WTC11 (cell line): ENCODE data around the gene GALNT13. TPM values are rescaled to one million over a fixed set of nuclear protein-coding genes. Genes with fewer than 3 reads are reported as not detected.

ENCODE experiments used
- ATAC-seq: fragments of 200-7000 bp; cut with Tn5 transposase; 2 replicates; pipeline ENCODE4 v1.10.0; 2021; ENCODE audit warnings: mild to moderate bottlenecking, moderate library complexity
- CTCF ChIA-PET: fragments of 300-600 bp; sonication (Branson Sonifier 250); formaldehyde crosslinking; loops from one replicate; lab custom pipeline; 2021; ENCODE audit warnings: antibody characterized with exemption; lab: Charles Lee
- POLR2A ChIA-PET: fragments of 350-600 bp; sonication (Branson Sonifier 250); formaldehyde crosslinking; loops from one replicate; lab custom pipeline; 2021; ENCODE audit warnings: antibody characterized with exemption; lab: Charles Lee
- DNase-seq: peaks from one replicate; pipeline ENCODE4 v3.0.0; 2021; ENCODE audit warnings: low spot score
- H3K27ac Mint-ChIP-seq: 2 replicates; pipeline ENCODE4 v1.8.0; 2021; ENCODE audit warnings: mixed read lengths
- H3K27me3 Mint-ChIP-seq: 2 replicates; pipeline ENCODE4 v1.8.0; 2021; ENCODE audit warnings: low read depth, mild to moderate bottlenecking, moderate library complexity, mixed read lengths
- H3K36me3 Mint-ChIP-seq: 2 replicates; pipeline ENCODE4 v1.8.0; 2021; ENCODE audit warnings: mixed read lengths
- H3K4me1 Mint-ChIP-seq: 2 replicates; pipeline ENCODE4 v1.8.0; 2022; ENCODE audit warnings: mixed read lengths
- H3K4me3 Mint-ChIP-seq: 2 replicates; pipeline ENCODE4 v1.8.0; 2021; ENCODE audit warnings: mild to moderate bottlenecking, moderate library complexity, mixed read lengths
- H3K9me3 Mint-ChIP-seq: 2 replicates; pipeline ENCODE4 v1.8.0; 2021; ENCODE audit warnings: mixed read lengths
- AFF4 ChIP-seq: sonication (generic); formaldehyde crosslinking; IDR thresholded peaks from 2 replicates; pipeline ENCODE4 v1.8.1; 2023; ENCODE audit warnings: mild to moderate bottlenecking, missing genetic modification reagents, borderline replicate concordance
- CBFB ChIP-seq: sonication (generic); formaldehyde crosslinking; IDR thresholded peaks from 2 replicates; pipeline ENCODE4 v1.8.1; 2022; ENCODE audit warnings: mild to moderate bottlenecking, low read depth, missing genetic modification reagents
- GABPB1 ChIP-seq: sonication (generic); formaldehyde crosslinking; IDR thresholded peaks from 2 replicates; pipeline ENCODE4 v1.8.1; 2023; ENCODE audit warnings: mild to moderate bottlenecking, missing genetic modification reagents
- GRHL2 ChIP-seq: fragments of 250-450 bp; sonication (Bioruptor Pico); IDR thresholded peaks from 2 replicates; pipeline ENCODE4 v1.8.0; 2022; ENCODE audit warnings: mild to moderate bottlenecking, moderate library complexity; ENCODE audit not compliant: insufficient replicate concordance, severe bottlenecking
- IRF2 ChIP-seq: sonication (generic); formaldehyde crosslinking; IDR thresholded peaks from 2 replicates; pipeline ENCODE4 v1.8.0; 2022; ENCODE audit warnings: low read depth, missing genetic modification reagents, borderline replicate concordance
- PRRX2 ChIP-seq: fragments of 250-450 bp; sonication (Bioruptor Pico); IDR thresholded peaks from 2 replicates; pipeline ENCODE4 v1.8.0; 2021; ENCODE audit warnings: mild to moderate bottlenecking
- RORB ChIP-seq: fragments of 250-450 bp; sonication (Bioruptor Pico); IDR thresholded peaks from 2 replicates; pipeline ENCODE4 v1.9.0; 2021; ENCODE audit warnings: mild to moderate bottlenecking
- TEAD4 ChIP-seq: sonication (generic); formaldehyde crosslinking; IDR thresholded peaks from 2 replicates; pipeline ENCODE4 v1.8.0; 2022; ENCODE audit warnings: mild to moderate bottlenecking, missing genetic modification reagents
- ZNF138 ChIP-seq: sonication (generic); formaldehyde crosslinking; conservative IDR thresholded peaks from 2 replicates; pipeline ENCODE4 v1.8.1; 2022; ENCODE audit warnings: mild to moderate bottlenecking, moderate library complexity, missing genetic modification reagents
- ZNF219 ChIP-seq: sonication (generic); formaldehyde crosslinking; IDR thresholded peaks from 2 replicates; pipeline ENCODE4 v1.8.0; 2023; ENCODE audit warnings: missing genetic modification reagents, mild to moderate bottlenecking, borderline replicate concordance
- ZNF317 ChIP-seq: sonication (generic); formaldehyde crosslinking; IDR thresholded peaks from 2 replicates; pipeline ENCODE4 v1.8.1; 2023; ENCODE audit warnings: low read depth, mild to moderate bottlenecking, moderate library complexity, missing genetic modification reagents, borderline replicate concordance
- ZNF423 ChIP-seq: fragments of 250-450 bp; sonication (Bioruptor Pico); IDR thresholded peaks from 2 replicates; pipeline ENCODE4 v2.1.2; 2022; ENCODE audit warnings: mild to moderate bottlenecking, moderate library complexity
- ZNF425 ChIP-seq: fragments of 250-450 bp; sonication (Bioruptor Pico); conservative IDR thresholded peaks from 2 replicates; pipeline ENCODE4 v1.9.0; 2021; ENCODE audit warnings: mild to moderate bottlenecking
- total RNA-seq: library from RNA; stranded (reverse); gene quantifications from 3 replicates; pipeline ENCODE4 v1.2.3, GENCODE V29; 2021
- TF ChIP-seq, protein P1 (sequence below): sonication (generic); formaldehyde crosslinking; IDR thresholded peaks from 2 replicates; pipeline ENCODE4 v1.8.0; 2022; ENCODE audit warnings: missing genetic modification reagents
- TF ChIP-seq, protein P2 (sequence below): sonication (generic); formaldehyde crosslinking; IDR thresholded peaks from 2 replicates; pipeline ENCODE4 v1.8.1; 2023; ENCODE audit warnings: mild to moderate bottlenecking, missing genetic modification reagents, moderate library complexity

The GALNT13 gene
- total RNA-seq, 1 experiment from 2014 or later: 9.9 TPM

DNA sequence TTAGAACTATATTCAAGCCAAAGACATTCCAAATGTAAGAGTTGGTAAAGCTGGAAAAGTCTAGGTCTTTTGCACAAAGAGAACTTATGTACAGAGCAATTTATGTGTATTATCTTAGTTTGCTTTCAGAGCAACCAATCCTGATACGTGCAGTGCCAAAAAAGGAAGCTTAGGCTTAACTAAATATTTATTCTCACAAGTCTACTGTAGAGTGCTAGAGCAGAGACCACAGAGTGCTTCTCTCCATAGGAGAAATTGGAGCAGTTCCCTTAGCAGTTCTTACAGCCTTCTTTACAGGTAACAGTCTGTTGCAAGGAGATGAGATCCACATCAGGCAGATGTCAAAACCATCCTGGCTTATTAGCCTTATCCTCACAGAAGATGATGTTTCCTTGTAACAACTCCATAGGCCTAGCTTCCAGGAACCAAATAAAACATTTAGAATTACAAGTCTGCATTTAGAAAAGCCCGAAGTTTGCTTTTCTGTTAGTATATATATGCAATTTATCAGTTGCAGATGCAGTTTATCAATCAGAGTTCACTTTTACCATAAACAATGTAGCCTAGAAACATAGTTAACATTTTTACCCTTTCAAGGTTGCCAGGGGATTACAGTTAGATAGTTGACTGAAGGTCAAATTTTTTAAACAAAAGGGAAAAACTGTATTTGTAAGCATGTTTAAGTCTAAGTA lies 576.2 kb downstream of the GALNT13 start:
- ATAC-seq (no peak), DNase-seq (no peak)
- no peaks in the 10 kb centered on the region; the same call in 1 of the 2 replicates for H3K4me1 Mint-ChIP-seq
- no peaks in the 10 kb centered on the region for H3K27me3 Mint-ChIP-seq
- ChIA-PET POLR2A (no interaction called here), CTCF (no interaction called here)
- H3K4me3 Mint-ChIP-seq: no peak overlapping the region
- no peaks in the 10 kb centered on the region for H3K36me3 Mint-ChIP-seq
- no peaks in the 10 kb centered on the region for H3K9me3 Mint-ChIP-seq
- TF ChIP-seq ZNF317 (no peak), TEAD4 (no peak), CBFB (CRISPR knock-in tag) (no peak), PRRX2 (CRISPR knock-in tag) (no peak), ZNF425 (CRISPR knock-in tag) (no peak), ZNF219 (CRISPR knock-in tag) (no peak), GABPB1 (CRISPR knock-in tag) (no peak; the same call in 1 of the 2 replicates), ZNF423 (CRISPR knock-in tag) (no peak), ZNF138 (CRISPR knock-in tag) (no peak), GRHL2 (CRISPR knock-in tag) (no peak), AFF4 (CRISPR knock-in tag) (no peak), RORB (CRISPR knock-in tag) (no peak), IRF2 (no peak)
- TF ChIP-seq, protein P1, sequence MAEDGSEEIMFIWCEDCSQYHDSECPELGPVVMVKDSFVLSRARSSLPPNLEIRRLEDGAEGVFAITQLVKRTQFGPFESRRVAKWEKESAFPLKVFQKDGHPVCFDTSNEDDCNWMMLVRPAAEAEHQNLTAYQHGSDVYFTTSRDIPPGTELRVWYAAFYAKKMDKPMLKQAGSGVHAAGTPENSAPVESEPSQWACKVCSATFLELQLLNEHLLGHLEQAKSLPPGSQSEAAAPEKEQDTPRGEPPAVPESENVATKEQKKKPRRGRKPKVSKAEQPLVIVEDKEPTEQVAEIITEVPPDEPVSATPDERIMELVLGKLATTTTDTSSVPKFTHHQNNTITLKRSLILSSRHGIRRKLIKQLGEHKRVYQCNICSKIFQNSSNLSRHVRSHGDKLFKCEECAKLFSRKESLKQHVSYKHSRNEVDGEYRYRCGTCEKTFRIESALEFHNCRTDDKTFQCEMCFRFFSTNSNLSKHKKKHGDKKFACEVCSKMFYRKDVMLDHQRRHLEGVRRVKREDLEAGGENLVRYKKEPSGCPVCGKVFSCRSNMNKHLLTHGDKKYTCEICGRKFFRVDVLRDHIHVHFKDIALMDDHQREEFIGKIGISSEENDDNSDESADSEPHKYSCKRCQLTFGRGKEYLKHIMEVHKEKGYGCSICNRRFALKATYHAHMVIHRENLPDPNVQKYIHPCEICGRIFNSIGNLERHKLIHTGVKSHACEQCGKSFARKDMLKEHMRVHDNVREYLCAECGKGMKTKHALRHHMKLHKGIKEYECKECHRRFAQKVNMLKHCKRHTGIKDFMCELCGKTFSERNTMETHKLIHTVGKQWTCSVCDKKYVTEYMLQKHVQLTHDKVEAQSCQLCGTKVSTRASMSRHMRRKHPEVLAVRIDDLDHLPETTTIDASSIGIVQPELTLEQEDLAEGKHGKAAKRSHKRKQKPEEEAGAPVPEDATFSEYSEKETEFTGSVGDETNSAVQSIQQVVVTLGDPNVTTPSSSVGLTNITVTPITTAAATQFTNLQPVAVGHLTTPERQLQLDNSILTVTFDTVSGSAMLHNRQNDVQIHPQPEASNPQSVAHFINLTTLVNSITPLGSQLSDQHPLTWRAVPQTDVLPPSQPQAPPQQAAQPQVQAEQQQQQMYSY: no peak
- TF ChIP-seq, protein P2, sequence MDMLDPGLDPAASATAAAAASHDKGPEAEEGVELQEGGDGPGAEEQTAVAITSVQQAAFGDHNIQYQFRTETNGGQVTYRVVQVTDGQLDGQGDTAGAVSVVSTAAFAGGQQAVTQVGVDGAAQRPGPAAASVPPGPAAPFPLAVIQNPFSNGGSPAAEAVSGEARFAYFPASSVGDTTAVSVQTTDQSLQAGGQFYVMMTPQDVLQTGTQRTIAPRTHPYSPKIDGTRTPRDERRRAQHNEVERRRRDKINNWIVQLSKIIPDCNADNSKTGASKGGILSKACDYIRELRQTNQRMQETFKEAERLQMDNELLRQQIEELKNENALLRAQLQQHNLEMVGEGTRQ (CRISPR knock-in tag): no peak
- no peak overlapping the region for H3K27ac Mint-ChIP-seq
